Erythroblast (primary cell): ENCODE measurements around the gene JADE1.

Experiments used
- DNase-seq, 2 experiments: peaks; one replicate each; lab custom pipeline; 2025; lab: John Stamatoyannopoulos, UW
- GATA1 ChIP-seq: IDR thresholded peaks from 2 replicates; pipeline ENCODE4 v1.6.1; 2011; ENCODE audit warnings: low read depth, mild to moderate bottlenecking, control low read depth, low read length, moderate library complexity
- POLR2A ChIP-seq: IDR thresholded peaks from 2 replicates; pipeline ENCODE4 v1.6.1; 2011; ENCODE audit warnings: mild to moderate bottlenecking, low read length

Gene JADE1

GRCh38 chr4:128793859-128794672, 15.4 kb upstream of the JADE1 start:
- DNase-seq, result no peak
- TF ChIP-seq POLR2A, result no peak
- no peak for TF ChIP-seq GATA1

- DNase-seq, result no peak
- TF ChIP-seq POLR2A, result no peak
- TF ChIP-seq GATA1, result no peak
Observed at GRCh38 chr4:128796934-128797333, 12.6 kb upstream of the JADE1 start.

GRCh38 chr4:128800284-128800683, 9.2 kb upstream of the JADE1 start:
- no peak for TF ChIP-seq POLR2A
- no peak for DNase-seq

- no peak for DNase-seq
- no peak for TF ChIP-seq POLR2A
- TF ChIP-seq GATA1, result no peak
Observed at GRCh38 chr4:128800701-128801284, 8.7 kb upstream of the JADE1 start.

GRCh38 chr4:128802680-128803628, 6.5 kb upstream of the JADE1 start:
- TF ChIP-seq POLR2A (no peak), GATA1 (no peak)
- DNase-seq, result no peak

- TF ChIP-seq GATA1, result no peak
- no peak for TF ChIP-seq POLR2A
- no peak for DNase-seq
Observed at GRCh38 chr4:128803783-128804182, 5.7 kb upstream of the JADE1 start.

- DNase-seq, result peak; percentile 79
- TF ChIP-seq GATA1 (no peak), POLR2A (no peak)
Observed at GRCh38 chr4:128810331-128810870, 901 bp downstream of the JADE1 start.

GRCh38 chr4:128810871-128811570, 1.5 kb downstream of the JADE1 start:
- TF ChIP-seq POLR2A (peak; percentile 70), GATA1 (no peak)
- DNase-seq, result peak; percentile 84 to 89

- peak; percentile 96 to 98 for DNase-seq
- peak; percentile 86 for TF ChIP-seq POLR2A
- TF ChIP-seq GATA1, result no peak
Observed at GRCh38 chr4:128811571-128812441, 2.3 kb downstream of the JADE1 start.

GRCh38 chr4:128812442-128813235, 3.1 kb downstream of the JADE1 start:
- no peak for TF ChIP-seq GATA1
- no peak for TF ChIP-seq POLR2A
- peak; percentile 87 to 92 for DNase-seq

GRCh38 chr4:128813965-128814364, 4.5 kb downstream of the JADE1 start:
- TF ChIP-seq POLR2A (no peak), GATA1 (no peak)
- DNase-seq, result no peak
